B cell (primary cell): ENCODE measurements around the gene ZFAND4. TPM values are rescaled to one million over a fixed set of nuclear protein-coding genes. Genes with fewer than 3 reads are reported as not detected.

Source experiments
- ATAC-seq: fragments of 200-7000 bp; cut with Tn5 transposase; one replicate; pipeline ENCODE4 v1.10.0; 2021; ENCODE audit warnings: low read depth, mild to moderate bottlenecking, moderate number of reproducible peaks, moderate library complexity
- CTCF ChIA-PET: fragments of 350-600 bp; sonication (Branson Sonifier 250); formaldehyde crosslinking; loops from one replicate; lab custom pipeline; 2021; ENCODE audit warnings: antibody characterized with exemption, inconsistent platforms; lab: Charles Lee
- POLR2A ChIA-PET: fragments of 350-600 bp; sonication (Branson Sonifier 250); formaldehyde crosslinking; loops from one replicate; lab custom pipeline; 2021; ENCODE audit warnings: antibody characterized with exemption; lab: Charles Lee
- DNase-seq: peaks from one replicate; pipeline ENCODE4 v3.0.0; 2013
- H2AFZ ChIP-seq: 2 replicates; pipeline ENCODE4 v1.6.1; 2012; ENCODE audit warnings: mild to moderate bottlenecking, low read depth, low read length; ENCODE audit not compliant: insufficient read depth, poor library complexity, severe bottlenecking
- H3K27ac ChIP-seq, 2 donors: 1 replicate in 1 of 2; 2 replicates in 1 of 2; pipeline ENCODE4 v1.5.1; 2012 to 2013; ENCODE audit warnings: low read length in 2 of 2, mild to moderate bottlenecking in 2 of 2, moderate library complexity in 1 of 2
- H3K27me3 ChIP-seq, 4 experiments: fragments of 200-600 bp in 1 of 4; sonication (generic) in 1 of 4; replicated peaks in 1 of 4; 1 replicate in 2 of 4; 2 replicates in 2 of 4; pipeline versions ENCODE4 v1.6.1 to v1.7.0; 2013 to 2016; ENCODE audit warnings: low read length in 3 of 4, mild to moderate bottlenecking in 2 of 4, mixed read lengths in 1 of 4, moderate library complexity in 1 of 4; ENCODE audit not compliant: insufficient read depth in 4 of 4, control insufficient read depth in 3 of 4; ENCODE audit errors: control extremely low read depth in 1 of 4
- H3K36me3 ChIP-seq, 2 experiments: replicated peaks in 1 of 2; 1 replicate in 1 of 2; 2 replicates in 1 of 2; pipeline versions ENCODE4 v1.6.1 to v1.7.1; 2013; ENCODE audit warnings: low read length in 1 of 2; ENCODE audit not compliant: insufficient read depth in 2 of 2, control insufficient read depth in 1 of 2; ENCODE audit errors: control extremely low read depth in 1 of 2, extremely low read depth in 1 of 2
- H3K4me1 ChIP-seq, 2 donors: fragments of 200-600 bp in 1 of 2; sonication (generic) in 1 of 2; 1 replicate in 1 of 2; 2 replicates in 1 of 2; pipeline versions ENCODE4 v1.5.1 to v1.6.1; 2013 to 2017; ENCODE audit warnings: low read length in 2 of 2; ENCODE audit not compliant: control insufficient read depth in 2 of 2, insufficient read depth in 2 of 2
- H3K4me2 ChIP-seq: replicated peaks from 2 replicates; pipeline ENCODE3; 2012; ENCODE audit warnings: mild to moderate bottlenecking, low read depth, low read length; ENCODE audit not compliant: poor library complexity, severe bottlenecking
- H3K4me3 ChIP-seq, 5 experiments: fragments of 200-600 bp in 1 of 5; sonication (generic) in 1 of 5; 1 replicate in 3 of 5; 2 replicates in 2 of 5; pipeline versions ENCODE4 v1.5.1 to v1.7.0; 2011 to 2016; ENCODE audit warnings: low read length in 4 of 5, mild to moderate bottlenecking in 4 of 5, low read depth in 2 of 5, control low read depth in 1 of 5, moderate library complexity in 1 of 5; ENCODE audit not compliant: insufficient read depth in 1 of 5; ENCODE audit errors: control extremely low read depth in 1 of 5, extremely low read depth in 1 of 5
- H3K79me2 ChIP-seq: fragments of 200-600 bp; sonication (generic); one replicate; pipeline ENCODE4 v1.6.0; 2016; ENCODE audit warnings: low read length; ENCODE audit not compliant: control insufficient read depth, insufficient read depth
- H3K9ac ChIP-seq: fragments of 200-600 bp; sonication (generic); 2 replicates; pipeline ENCODE4 v1.6.1; 2017; ENCODE audit warnings: mild to moderate bottlenecking, low read length, moderate library complexity
- H3K9me3 ChIP-seq, 3 donors: one replicate each; pipeline versions ENCODE4 v1.6.1 to v1.7.1; 2013; ENCODE audit warnings: low read length in 2 of 3; ENCODE audit not compliant: control insufficient read depth in 2 of 3, insufficient read depth in 1 of 3; ENCODE audit errors: control extremely low read depth in 1 of 3
- H4K20me1 ChIP-seq: 2 replicates; pipeline ENCODE4 v1.6.0; 2012; ENCODE audit warnings: mild to moderate bottlenecking, low read length; ENCODE audit not compliant: insufficient read depth, control insufficient read depth, poor library complexity, severe bottlenecking
- H3K27ac Mint-ChIP-seq: one replicate; pipeline ENCODE4 v1.8.0; 2021; ENCODE audit warnings: mixed read lengths
- H3K27me3 Mint-ChIP-seq: one replicate; pipeline ENCODE4 v1.8.0; 2021; ENCODE audit warnings: mixed read lengths
- H3K4me1 Mint-ChIP-seq: one replicate; pipeline ENCODE4 v1.8.0; 2021; ENCODE audit warnings: mixed read lengths
- H3K4me3 Mint-ChIP-seq: one replicate; pipeline ENCODE4 v1.8.0; 2021; ENCODE audit warnings: mixed read lengths
- H3K9me3 Mint-ChIP-seq: one replicate; pipeline ENCODE4 v1.8.0; 2022; ENCODE audit warnings: mixed read lengths; ENCODE audit not compliant: insufficient read depth
- CTCF ChIP-seq: fragments of 200-600 bp; IDR thresholded peaks from one replicate; pipeline ENCODE4 v1.8.0; 2022; ENCODE audit warnings: antibody characterized with exemption, mild to moderate bottlenecking
- EZH2 ChIP-seq: IDR thresholded peaks from 2 replicates; pipeline ENCODE4 v1.6.1; 2012; ENCODE audit warnings: borderline replicate concordance, low read depth, mild to moderate bottlenecking, moderate library complexity, low read length; ENCODE audit not compliant: insufficient read depth, poor library complexity, severe bottlenecking
- WGBS: methylation state at CpG from one replicate; pipeline ENCODE4 v1.1.5; 2013; ENCODE audit warnings: missing lambda C conversion rate; ENCODE audit not compliant: insufficient coverage; 5-methylcytosine and 5-hydroxymethylcytosine counted together
- intact Hi-C: fragments of 100-400 bp; cut with micrococcal nuclease; formaldehyde crosslinking; loops from one replicate; pipeline ENCODE4 v1.10.0; 2022
- polyA plus RNA-seq: library from polyadenylated mRNA; depleted of rRNA; stranded (reverse); fragments of >200 nt; gene quantifications from 2 replicates; pipeline ENCODE4 v1.2.3, GENCODE V29; 2012
- total RNA-seq, 2 donors: library from RNA; stranded (reverse); fragments of 120-200 nt in 1 of 2; gene quantifications; 1 replicate in 1 of 2; 2 replicates in 1 of 2; pipeline versions ENCODE4 v1.2.3 to v1.2.4, GENCODE V29; 2013 to 2022

The ZFAND4 gene
- total and polyA plus RNA-seq, 2 donors (not counting 1 experiment from before 2014, with no cell fraction given), result 7.9 to 23.4 TPM

GRCh38 chr10:45593938-45594275, 78.7 kb downstream of the ZFAND4 start:
- no peak for DNase-seq
- POLR2A ChIA-PET, result interaction anchor here (0.5 to 1.5 kb wide), 4 partner anchors 13 to 220 kb away, joined by 3 to 7 read pairs (median 4); partner anchors contain the start of gene ALOX5
- Histone ChIP-seq H3K36me3 (peaks cover 0 to 13% of the 10 kb centered on the region in 2 experiments), H3K4me1 (peaks cover 26% of the 10 kb centered on the region in 2 donors), H4K20me1 (no peaks in the 10 kb centered on the region), H3K27me3 (no peaks in the 10 kb centered on the region), H3K9ac (peak overlapping the region; percentile 73), H3K4me3 (peak overlapping the region; percentile 72 to 86 (median 83)), H3K4me2 (peak overlapping the region; percentile 87), H3K79me2 (peaks cover 57% of the 10 kb centered on the region), H3K27ac (peak overlapping the region; percentile 87 to 88), H3K9me3 (peaks cover 0 to 1% (median 0%) of the 10 kb centered on the region in 3 donors), H2AFZ (peak overlapping the region; percentile 67)
- peak overlapping the region; percentile 96 for H3K4me3 Mint-ChIP-seq
- H3K9me3 Mint-ChIP-seq, result no peaks in the 10 kb centered on the region
- CTCF ChIA-PET, result interaction anchor here (1.0 to 2.6 kb wide), 5 partner anchors 14 to 344 kb away, joined by 3 to 8 read pairs (median 6); partner anchors contain the start of gene ZFAND4
- TF ChIP-seq EZH2 (no peak), CTCF (no peak)
- intact Hi-C loops, result loop anchor here (1.0 to 5.0 kb wide), 8 partner anchors 14 to 436 kb away; partner anchors contain the start of genes ALOX5, NCOA4, WASHC2C and ZFAND4
- ATAC-seq, result no peak
- peaks cover 42% of the 10 kb centered on the region for H3K4me1 Mint-ChIP-seq
- 0% methylated on average over 2 of the region's 6 CpGs for WGBS
- peaks cover under 1% of the 10 kb centered on the region for H3K27me3 Mint-ChIP-seq
- H3K27ac Mint-ChIP-seq, result peak overlapping the region; percentile 98

DNA sequence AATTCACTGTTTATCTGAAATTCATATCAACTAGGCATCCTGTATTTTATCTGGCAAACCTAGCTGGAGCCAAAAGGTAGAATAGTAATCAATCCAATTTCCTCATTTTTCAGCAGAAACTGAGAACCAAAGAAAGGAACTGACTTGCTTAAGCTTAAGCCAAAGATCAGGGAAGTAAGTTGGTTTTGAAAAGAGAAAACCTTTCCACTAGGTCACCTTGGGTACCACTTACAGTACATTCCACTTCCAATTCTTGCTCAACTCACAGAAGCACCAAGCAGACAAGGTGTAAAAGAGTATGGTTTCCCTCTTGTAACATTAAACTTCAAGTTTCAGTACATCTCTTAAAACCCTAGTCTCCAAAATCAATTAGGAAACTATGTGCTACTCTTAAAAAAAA, 79.6 kb downstream of the ZFAND4 start:
- CTCF ChIA-PET, result interaction anchor here (2.6 kb wide), 1 partner anchor 128 kb away, joined by 6 read pairs; no protein-coding TSS in a partner anchor
- Histone ChIP-seq H3K27ac (peak overlapping the region; percentile 3 to 88), H3K4me1 (peaks cover 26% of the 10 kb centered on the region in 2 donors), H3K9ac (peak overlapping the region; percentile 73), H3K4me2 (peak overlapping the region; percentile 87), H3K79me2 (peaks cover 58% of the 10 kb centered on the region), H3K9me3 (peaks cover 0 to 1% (median 0%) of the 10 kb centered on the region in 3 donors), H3K36me3 (peaks cover 0 to 13% of the 10 kb centered on the region in 2 experiments), H4K20me1 (no peaks in the 10 kb centered on the region), H3K27me3 (no peaks in the 10 kb centered on the region), H3K4me3 (peak overlapping the region in 3 of 5 experiments; percentile 18 to 75 (median 72)), H2AFZ (no peak overlapping the region)
- no peaks in the 10 kb centered on the region for H3K27me3 Mint-ChIP-seq
- H3K27ac Mint-ChIP-seq, result peak overlapping the region; percentile 70
- intact Hi-C loops, result loop anchor here (5.0 kb wide), 2 partner anchors 134 to 341 kb away; partner anchors contain the start of gene WASHC2C
- H3K4me3 Mint-ChIP-seq, result peak overlapping the region; percentile 96
- TF ChIP-seq CTCF (no peak), EZH2 (no peak)
- ATAC-seq, result no peak
- no peaks in the 10 kb centered on the region for H3K9me3 Mint-ChIP-seq
- H3K4me1 Mint-ChIP-seq, result peaks cover 42% of the 10 kb centered on the region
- peak; percentile 57 for DNase-seq
- POLR2A ChIA-PET, result interaction anchor here (1.5 kb wide), 1 partner anchor 12 kb away, joined by 7 read pairs; no protein-coding TSS in a partner anchor
